ENCODE data around the gene EPHA5. TPM values are rescaled to one million over a fixed set of nuclear protein-coding genes. Genes with fewer than 3 reads are reported as not detected.
"Not testable (repeated sequence)": the region's sequence is repeated elsewhere in the genome, so short reads cannot be mapped to it uniquely, and the experiment has no call there.

EPHA5 gene
- polyA plus RNA-seq, 1 donor (not counting 4 experiments of a cell fraction or from before 2014, with no cell fraction given) = not detected

DNA sequence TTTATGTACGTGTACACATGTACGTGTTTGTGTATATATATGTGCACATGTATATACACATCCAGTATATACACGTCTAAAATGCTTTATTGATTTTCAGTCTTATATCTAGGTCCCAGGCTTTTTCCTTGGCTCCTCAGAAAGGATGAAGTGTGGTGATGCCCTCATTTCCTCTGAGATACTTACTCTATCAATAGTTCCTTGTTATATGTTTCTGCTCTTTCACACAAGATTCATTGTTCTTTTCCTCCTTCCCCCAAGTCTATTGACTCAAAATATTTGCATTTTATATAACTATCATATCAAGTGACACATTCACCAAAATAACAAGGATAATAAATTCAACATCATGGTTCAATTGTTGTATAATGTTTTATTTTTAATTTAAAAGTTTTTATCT, 359.2 kb downstream of the EPHA5 start:
- Histone ChIP-seq H3K9me1 (ENCODE audit: control insufficient read depth, extremely low read depth, insufficient read depth, low read length) (no peaks in the 10 kb centered on the region), H3K36me3 (ENCODE audit: control insufficient read depth in 2 of 2, extremely low read depth in 1 of 2, insufficient read depth in 2 of 2, low read length in 2 of 2) (no peaks in the 10 kb centered on the region), H3K4me2 (ENCODE audit: control insufficient read depth, extremely low read depth, insufficient read depth, low read depth, low read length) (no peak overlapping the region), H3K9me3 (ENCODE audit: control insufficient read depth, low read depth, low read length) (no peaks in the 10 kb centered on the region), H4K20me1 (ENCODE audit: control insufficient read depth, extremely low read depth, insufficient read depth, low read length) (no peaks in the 10 kb centered on the region), H3K27me3 (ENCODE audit: control insufficient read depth, extremely low read depth, insufficient read depth, low read length) (no peaks in the 10 kb centered on the region), H3K9ac (ENCODE audit: control insufficient read depth, extremely low read depth, insufficient read depth, low read length) (no peak overlapping the region), H3K4me3 (ENCODE audit: control insufficient read depth in 2 of 3, extremely low read depth in 1 of 3, insufficient read depth in 2 of 3, low read depth in 1 of 3, low read length in 3 of 3) (no peak overlapping the region), H3K79me2 (ENCODE audit: control insufficient read depth, insufficient read depth, low read length) (no peaks in the 10 kb centered on the region), H3K4me1 (ENCODE audit: control insufficient read depth, extremely low read depth, insufficient read depth, low read length) (no peaks in the 10 kb centered on the region), H2AFZ (ENCODE audit: control insufficient read depth, low read length) (no peak overlapping the region), H3K27ac (ENCODE audit: control insufficient read depth, insufficient read depth, low read length) (no peak overlapping the region)
- TF ChIP-seq, protein P1, sequence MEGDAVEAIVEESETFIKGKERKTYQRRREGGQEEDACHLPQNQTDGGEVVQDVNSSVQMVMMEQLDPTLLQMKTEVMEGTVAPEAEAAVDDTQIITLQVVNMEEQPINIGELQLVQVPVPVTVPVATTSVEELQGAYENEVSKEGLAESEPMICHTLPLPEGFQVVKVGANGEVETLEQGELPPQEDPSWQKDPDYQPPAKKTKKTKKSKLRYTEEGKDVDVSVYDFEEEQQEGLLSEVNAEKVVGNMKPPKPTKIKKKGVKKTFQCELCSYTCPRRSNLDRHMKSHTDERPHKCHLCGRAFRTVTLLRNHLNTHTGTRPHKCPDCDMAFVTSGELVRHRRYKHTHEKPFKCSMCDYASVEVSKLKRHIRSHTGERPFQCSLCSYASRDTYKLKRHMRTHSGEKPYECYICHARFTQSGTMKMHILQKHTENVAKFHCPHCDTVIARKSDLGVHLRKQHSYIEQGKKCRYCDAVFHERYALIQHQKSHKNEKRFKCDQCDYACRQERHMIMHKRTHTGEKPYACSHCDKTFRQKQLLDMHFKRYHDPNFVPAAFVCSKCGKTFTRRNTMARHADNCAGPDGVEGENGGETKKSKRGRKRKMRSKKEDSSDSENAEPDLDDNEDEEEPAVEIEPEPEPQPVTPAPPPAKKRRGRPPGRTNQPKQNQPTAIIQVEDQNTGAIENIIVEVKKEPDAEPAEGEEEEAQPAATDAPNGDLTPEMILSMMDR (optimal IDR thresholded peaks at IDR 0.05 in 1 of 3, IDR thresholded peaks at IDR 0.05 in 1 of 3, conservative IDR thresholded peaks at IDR 0.05 in 1 of 3; ENCODE audit: extremely low read depth in 1 of 3, insufficient read depth in 2 of 3, low read length in 3 of 3) = no peak
- no peak for TF ChIP-seq EZH2 (IDR thresholded peaks at IDR 0.05; ENCODE audit: low read length)
- dilution Hi-C loops (cut with MboI; ENCODE audit: extremely low pct_ligation_motif_present, low sequenced_read_pairs) = no loop called here
- FAIRE-seq (no peak), DNase-seq (ENCODE audit: low read depth, low spot score) (no peak)

DNA sequence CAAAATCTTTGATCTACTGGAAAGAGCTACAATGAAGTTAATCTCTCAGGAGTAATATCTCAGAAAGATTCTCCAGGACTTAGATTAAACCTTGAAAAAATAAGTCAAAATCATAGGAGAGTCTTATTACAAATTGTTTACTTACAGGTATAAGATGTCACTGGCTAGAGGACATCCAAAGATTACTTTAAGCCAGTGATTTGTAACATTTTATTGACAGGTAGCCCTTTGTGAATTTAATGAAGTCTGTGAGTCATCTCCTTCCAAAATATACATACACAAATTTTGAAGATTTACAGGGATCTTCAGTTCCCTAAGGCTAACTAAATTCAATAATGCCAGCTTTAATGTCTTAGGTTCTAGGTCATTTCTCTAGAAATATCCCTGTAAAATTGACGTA, 359.7 kb downstream of the EPHA5 start:
- DNase-seq (ENCODE audit: low read depth, low spot score) (no peak), FAIRE-seq (no peak)
- Histone ChIP-seq H3K4me3 (ENCODE audit: control insufficient read depth in 2 of 3, extremely low read depth in 1 of 3, insufficient read depth in 2 of 3, low read depth in 1 of 3, low read length in 3 of 3) (no peak overlapping the region), H4K20me1 (ENCODE audit: control insufficient read depth, extremely low read depth, insufficient read depth, low read length) (no peaks in the 10 kb centered on the region), H3K4me1 (ENCODE audit: control insufficient read depth, extremely low read depth, insufficient read depth, low read length) (no peaks in the 10 kb centered on the region), H3K9ac (ENCODE audit: control insufficient read depth, extremely low read depth, insufficient read depth, low read length) (no peak overlapping the region), H3K9me1 (ENCODE audit: control insufficient read depth, extremely low read depth, insufficient read depth, low read length) (no peaks in the 10 kb centered on the region), H2AFZ (ENCODE audit: control insufficient read depth, low read length) (no peak overlapping the region), H3K36me3 (ENCODE audit: control insufficient read depth in 2 of 2, extremely low read depth in 1 of 2, insufficient read depth in 2 of 2, low read length in 2 of 2) (no peaks in the 10 kb centered on the region), H3K79me2 (ENCODE audit: control insufficient read depth, insufficient read depth, low read length) (no peaks in the 10 kb centered on the region), H3K27me3 (ENCODE audit: control insufficient read depth, extremely low read depth, insufficient read depth, low read length) (no peaks in the 10 kb centered on the region), H3K9me3 (ENCODE audit: control insufficient read depth, low read depth, low read length) (no peaks in the 10 kb centered on the region), H3K27ac (ENCODE audit: control insufficient read depth, insufficient read depth, low read length) (no peak overlapping the region), H3K4me2 (ENCODE audit: control insufficient read depth, extremely low read depth, insufficient read depth, low read depth, low read length) (no peak overlapping the region)
- TF ChIP-seq, protein P1 (optimal IDR thresholded peaks at IDR 0.05 in 1 of 3, IDR thresholded peaks at IDR 0.05 in 1 of 3, conservative IDR thresholded peaks at IDR 0.05 in 1 of 3; ENCODE audit: extremely low read depth in 1 of 3, insufficient read depth in 2 of 3, low read length in 3 of 3) = no peak
- TF ChIP-seq EZH2 (IDR thresholded peaks at IDR 0.05; ENCODE audit: low read length) = no peak
- dilution Hi-C loops (cut with MboI; ENCODE audit: extremely low pct_ligation_motif_present, low sequenced_read_pairs) = no loop called here

DNA sequence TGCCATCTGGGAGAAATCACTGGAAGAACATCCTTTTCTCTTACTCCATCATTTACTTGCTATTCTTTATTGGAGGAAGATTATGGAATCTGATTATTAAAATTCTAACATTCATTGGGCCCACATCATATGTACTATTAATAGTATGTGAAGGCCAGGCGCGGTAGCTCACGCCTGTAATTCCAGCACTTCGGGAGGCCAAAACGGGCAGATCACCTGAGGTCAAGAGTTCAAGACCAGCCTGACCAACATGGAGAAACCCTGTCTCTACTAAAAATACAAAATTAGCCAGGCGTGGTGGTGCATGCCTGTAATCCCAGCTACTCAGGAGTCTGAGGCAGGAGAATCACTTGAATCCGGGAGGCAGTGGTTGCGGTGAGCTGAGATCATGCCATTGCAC, 361.7 kb downstream of the EPHA5 start:
- H3K9me3 ChIP-seq (ENCODE audit: control insufficient read depth, low read depth, low read length); H3K36me3 ChIP-seq (ENCODE audit: control insufficient read depth in 2 of 2, extremely low read depth in 1 of 2, insufficient read depth in 2 of 2, low read length in 2 of 2); dilution Hi-C loops (cut with MboI; ENCODE audit: extremely low pct_ligation_motif_present, low sequenced_read_pairs); H3K4me1 ChIP-seq (ENCODE audit: control insufficient read depth, extremely low read depth, insufficient read depth, low read length); H3K4me3 ChIP-seq (ENCODE audit: control insufficient read depth in 2 of 3, extremely low read depth in 1 of 3, insufficient read depth in 2 of 3, low read depth in 1 of 3, low read length in 3 of 3); H3K9ac ChIP-seq (ENCODE audit: control insufficient read depth, extremely low read depth, insufficient read depth, low read length); H3K9me1 ChIP-seq (ENCODE audit: control insufficient read depth, extremely low read depth, insufficient read depth, low read length); H3K27ac ChIP-seq (ENCODE audit: control insufficient read depth, insufficient read depth, low read length); H4K20me1 ChIP-seq (ENCODE audit: control insufficient read depth, extremely low read depth, insufficient read depth, low read length); DNase-seq (ENCODE audit: low read depth, low spot score); H3K79me2 ChIP-seq (ENCODE audit: control insufficient read depth, insufficient read depth, low read length); H3K27me3 ChIP-seq (ENCODE audit: control insufficient read depth, extremely low read depth, insufficient read depth, low read length); H2AFZ ChIP-seq (ENCODE audit: control insufficient read depth, low read length); H3K4me2 ChIP-seq (ENCODE audit: control insufficient read depth, extremely low read depth, insufficient read depth, low read depth, low read length); FAIRE-seq: not testable (repeated sequence)

Data from keratinocyte (primary cell).